ENCODE data around the gene ACP2. TPM values are rescaled to one million over a fixed set of nuclear protein-coding genes. Genes with fewer than 3 reads are reported as not detected.
A peak's percentile ranks its signal among the peaks of the same experiment; 100 is the strongest.
"Not testable (repeated sequence)": the region's sequence is repeated elsewhere in the genome, so short reads cannot be mapped to it uniquely, and the experiment has no call there.

The ACP2 gene
- total RNA-seq, 1 donor from 2014 or later = 77.3 TPM

DNA sequence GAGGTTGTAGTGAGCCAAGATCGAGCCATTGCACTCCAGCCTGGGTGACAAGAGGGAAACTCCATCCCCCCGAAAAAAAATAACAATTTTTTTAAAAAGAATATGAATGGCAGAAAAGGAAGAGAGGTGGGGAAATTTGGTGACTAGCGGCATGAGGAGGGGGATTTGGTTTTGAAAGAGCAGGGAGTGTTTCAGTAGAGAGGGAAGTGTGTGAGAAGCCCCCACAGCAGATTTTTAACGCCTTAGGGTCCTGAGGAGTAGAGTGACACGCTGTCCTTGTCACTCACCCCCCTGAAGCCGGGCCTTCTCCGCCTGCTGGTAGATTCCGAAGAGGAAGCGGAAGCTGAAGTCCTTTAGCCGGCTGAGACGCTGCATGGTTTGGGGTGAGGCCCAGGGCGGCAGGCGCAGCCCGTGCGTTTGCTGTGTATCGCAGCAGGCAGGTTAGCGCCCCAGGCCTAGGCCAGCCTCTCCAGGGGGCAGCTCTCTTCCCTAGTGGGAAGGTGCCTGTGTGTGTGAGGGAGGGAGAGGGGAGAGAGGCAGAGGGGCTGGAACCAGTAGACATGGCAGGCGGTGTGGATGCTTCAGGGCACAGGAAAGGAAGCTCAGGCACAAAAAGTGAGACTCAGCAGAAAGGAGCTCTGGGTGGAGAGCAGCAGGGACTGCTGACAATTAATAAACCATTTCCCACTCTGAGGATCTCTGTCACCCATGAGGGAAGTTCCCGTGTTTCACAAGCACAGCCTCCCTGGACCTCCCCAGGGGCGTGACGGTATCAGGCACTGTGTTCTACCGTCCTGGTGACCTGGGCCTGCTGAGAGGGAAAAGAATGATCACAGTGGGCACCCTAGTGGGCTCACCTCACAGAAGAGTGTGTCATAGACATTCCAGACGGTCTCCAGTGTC, 3.9 kb downstream of the ACP2 start:
- peak; percentile 41 for DNase-seq (ENCODE audit: low spot score)

DNA sequence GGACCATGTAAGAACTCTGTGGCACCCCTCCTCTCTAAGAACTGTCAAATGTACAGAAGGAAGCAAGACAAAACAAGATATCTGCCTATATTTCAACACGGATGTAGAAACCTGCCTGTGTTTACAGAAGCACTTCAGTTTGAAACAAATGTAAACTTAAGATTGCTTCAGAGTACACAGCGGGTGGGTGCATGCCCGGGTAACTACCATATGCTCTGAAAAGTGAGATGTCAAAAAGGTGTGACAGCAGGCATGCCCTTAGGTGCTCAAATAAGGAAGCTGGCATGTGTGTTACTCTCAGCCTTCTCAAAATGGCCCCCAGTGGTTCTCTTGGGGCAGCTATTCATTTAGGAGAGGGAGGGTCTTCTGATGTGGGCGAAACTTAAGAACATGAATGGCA, 5.2 kb downstream of the ACP2 start:
- DNase-seq (ENCODE audit: low spot score) = no peak

DNA sequence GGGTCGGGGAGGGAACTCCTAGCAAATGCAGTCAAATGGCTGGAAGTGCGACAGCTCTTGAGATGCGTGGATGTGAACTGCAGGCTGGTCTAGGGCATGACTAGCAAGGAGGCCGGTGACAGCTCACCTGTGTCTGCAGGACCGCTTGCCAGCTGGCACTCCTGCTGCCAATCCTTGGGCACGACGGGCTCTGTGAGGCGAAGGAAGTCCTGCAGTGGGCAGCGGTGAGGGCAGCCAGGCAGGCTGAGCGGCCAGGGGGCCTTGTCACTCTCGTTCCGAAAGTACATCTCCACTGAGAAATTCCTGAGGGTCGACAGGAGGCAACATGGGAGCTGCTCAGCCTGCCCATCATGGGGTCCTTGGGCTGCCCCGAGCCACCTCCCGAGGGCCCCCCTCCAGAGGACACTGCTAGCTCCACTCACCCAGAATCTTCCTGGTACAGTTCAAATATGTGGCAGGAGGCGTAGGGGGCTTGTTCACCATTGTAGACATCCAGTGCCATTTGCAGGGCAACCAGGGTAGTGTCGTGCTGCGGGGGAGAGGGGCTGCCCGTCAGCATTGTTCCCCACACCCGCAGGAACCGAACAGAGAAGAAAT, 5.9 kb downstream of the ACP2 start:
- DNase-seq (ENCODE audit: low spot score) = no peak

DNA sequence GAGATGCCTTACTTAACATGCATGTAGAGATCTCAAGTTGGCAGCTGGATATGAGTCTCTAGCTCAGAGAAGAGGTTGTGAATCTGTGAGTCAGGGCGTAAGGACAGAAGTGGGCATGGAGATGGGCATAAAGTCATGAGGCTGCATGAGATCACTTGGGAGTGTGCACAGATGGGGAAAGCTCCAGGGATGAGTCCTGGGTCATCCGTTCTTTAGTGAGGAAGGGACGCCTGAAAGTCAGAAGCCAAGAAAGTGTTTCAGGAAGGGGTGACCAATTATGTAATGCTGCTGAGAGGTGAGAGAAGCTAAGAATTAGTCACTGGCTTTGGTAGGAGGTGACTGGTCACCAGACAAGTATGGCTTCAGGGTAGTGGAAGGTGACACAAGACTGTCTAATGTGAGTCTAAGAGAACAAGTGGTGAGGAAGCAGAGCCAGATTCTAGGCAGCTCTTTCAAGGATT, 6.7 kb downstream of the ACP2 start:
- DNase-seq (ENCODE audit: low spot score) = no peak

DNA sequence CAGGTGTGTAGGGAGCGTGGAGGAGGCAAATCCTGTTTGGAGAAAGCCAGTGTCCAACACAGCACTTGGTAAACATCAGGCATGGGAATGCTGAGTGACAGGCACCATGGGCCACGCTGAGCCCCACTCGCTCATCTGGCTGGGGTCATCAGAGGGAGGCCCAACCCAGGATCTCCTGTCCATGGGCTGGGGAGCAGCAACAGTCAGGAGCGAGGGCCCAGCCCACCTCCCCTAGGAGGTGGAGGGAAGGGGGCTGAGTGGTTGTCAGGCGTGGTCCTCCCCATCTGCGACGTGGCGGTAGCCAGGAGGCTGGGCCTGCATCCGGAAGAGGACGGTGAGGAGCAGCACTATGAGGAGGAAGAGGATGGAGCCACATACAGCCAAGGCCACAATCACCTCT, 8.8 kb downstream of the ACP2 start:
- no peak for DNase-seq (ENCODE audit: low spot score)

DNA sequence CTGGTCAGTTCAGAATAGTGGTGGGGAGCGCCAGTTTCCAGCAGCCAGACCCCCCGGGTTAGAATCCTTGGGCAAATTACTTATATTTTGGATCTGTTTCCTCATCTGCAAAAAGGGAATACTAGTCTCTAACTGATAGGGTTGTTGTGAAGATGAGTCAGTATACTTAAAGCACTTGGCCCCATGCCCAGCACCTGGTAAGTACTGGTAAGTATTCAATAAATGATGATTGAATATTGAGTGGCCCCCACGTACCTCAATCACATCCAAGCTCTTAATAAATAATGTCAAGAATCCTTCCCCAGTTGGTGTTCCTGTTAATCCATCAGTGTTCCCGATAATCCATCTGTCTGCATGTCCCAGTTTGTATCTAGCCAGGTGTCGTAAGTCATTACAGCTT, 12.1 kb downstream of the ACP2 start:
- DNase-seq (ENCODE audit: low spot score) = no peak

DNA sequence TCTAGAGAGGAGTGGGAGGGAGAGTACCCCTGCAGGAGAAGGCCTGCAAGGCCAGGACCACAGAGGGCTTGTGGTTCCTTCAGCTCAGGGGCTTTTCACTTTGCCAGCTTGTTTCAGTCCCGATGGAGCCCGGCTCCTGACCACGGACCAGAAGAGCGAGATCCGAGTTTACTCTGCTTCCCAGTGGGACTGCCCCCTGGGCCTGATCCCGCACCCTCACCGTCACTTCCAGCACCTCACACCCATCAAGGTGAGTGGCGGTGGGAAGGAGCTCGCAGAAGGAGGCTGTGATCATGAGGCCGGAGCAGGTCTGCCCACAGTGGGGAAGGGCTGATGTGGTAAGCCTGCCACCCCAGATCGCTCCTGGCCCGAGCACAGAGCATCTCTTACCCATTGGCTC, 13.5 kb downstream of the ACP2 start:
- DNase-seq (ENCODE audit: low spot score) = no peak

DNA sequence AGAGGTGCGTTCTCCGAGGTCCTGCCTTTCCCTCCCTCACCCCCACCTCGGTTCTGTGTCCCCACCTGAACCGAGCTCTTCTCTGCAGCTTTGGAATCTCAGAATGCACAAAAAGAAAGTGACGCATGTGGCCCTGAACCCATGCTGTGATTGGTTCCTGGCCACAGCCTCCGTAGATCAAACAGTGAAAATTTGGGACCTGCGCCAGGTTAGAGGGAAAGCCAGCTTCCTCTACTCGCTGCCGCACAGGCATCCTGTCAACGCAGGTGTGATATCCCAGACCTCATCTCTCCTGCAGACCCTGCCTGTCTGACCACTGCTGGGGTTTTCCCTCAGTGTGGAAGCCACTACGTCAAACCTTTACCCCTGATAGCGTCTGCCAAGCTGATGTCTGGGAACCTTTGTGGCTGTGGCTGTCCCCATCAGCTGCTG, 13.9 kb downstream of the ACP2 start:
- no peak for DNase-seq (ENCODE audit: low spot score)

DNA sequence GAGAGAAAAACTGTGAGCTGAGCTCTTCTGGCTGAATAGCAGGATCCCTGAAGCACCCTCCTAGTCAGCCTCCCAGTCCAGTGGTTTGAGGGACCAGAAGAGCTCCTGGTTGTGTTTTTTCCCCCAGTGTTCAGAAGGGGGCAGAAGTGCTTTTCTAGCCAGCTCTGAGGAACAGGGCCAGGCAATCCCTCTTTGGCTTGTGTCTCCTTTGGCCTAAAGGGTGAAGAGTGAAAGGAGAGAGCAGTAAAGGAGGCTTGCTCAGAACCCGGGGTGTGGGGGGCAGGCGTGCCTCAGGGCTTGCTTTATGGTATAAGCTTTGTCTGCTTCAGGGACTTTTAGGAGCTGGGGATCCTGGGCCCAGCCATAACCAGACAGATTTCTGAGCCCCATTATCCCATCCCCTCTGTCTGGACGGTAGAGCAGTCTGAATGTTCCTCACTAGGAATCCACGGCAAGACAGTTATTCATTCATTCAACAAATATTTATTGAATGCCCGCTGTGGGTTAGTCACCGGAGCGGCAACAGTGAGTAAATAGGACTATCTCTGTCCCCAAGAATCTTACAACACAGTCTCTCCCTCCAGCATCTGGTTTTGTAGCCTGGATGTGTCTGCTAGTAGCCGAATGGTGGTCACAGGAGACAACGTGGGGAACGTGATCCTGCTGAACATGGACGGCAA, 14.5 kb downstream of the ACP2 start:
- DNase-seq (ENCODE audit: low spot score) = no peak

DNA sequence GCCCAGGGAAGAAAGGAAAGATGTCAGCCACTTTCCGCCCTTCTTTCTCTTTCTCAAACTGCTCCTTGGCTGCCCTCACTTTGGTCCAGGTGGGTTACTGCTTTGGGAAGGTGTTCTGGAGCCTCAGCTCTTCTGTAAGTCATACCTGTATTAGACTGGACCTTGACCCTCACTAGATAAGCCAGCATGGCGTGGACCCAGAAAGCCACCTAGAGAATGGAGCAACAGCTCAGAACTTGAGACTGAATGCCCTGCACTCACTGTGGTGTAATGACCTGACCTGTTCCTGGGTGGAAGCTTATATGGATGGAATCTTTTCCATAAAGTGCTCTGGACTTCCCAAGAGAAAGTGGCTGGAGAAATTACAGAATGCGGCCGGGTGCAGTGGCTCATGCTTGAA, 15.6 kb downstream of the ACP2 start:
- no peak for DNase-seq (ENCODE audit: low spot score)

DNA sequence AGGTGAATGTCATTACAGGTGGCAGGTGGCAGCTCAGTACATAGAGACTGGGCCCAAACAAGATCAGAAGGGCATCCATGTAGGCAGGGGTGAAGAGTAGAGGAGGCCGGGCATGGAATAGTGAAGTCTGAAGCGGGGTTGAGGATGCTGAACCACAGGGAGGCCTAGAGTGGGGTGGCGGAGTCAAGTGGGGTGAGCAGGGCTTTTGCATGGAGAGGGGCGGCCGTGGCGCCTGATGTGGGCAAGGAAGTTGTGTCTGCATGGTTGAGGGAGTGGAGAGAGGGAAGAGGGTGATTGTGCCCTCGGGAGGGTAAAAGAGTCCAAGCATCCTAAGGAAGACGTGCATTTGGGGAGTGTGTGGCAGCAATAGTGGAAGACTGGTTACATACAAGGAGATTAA, 19.5 kb downstream of the ACP2 start:
- no peak for DNase-seq (ENCODE audit: low spot score)

DNA sequence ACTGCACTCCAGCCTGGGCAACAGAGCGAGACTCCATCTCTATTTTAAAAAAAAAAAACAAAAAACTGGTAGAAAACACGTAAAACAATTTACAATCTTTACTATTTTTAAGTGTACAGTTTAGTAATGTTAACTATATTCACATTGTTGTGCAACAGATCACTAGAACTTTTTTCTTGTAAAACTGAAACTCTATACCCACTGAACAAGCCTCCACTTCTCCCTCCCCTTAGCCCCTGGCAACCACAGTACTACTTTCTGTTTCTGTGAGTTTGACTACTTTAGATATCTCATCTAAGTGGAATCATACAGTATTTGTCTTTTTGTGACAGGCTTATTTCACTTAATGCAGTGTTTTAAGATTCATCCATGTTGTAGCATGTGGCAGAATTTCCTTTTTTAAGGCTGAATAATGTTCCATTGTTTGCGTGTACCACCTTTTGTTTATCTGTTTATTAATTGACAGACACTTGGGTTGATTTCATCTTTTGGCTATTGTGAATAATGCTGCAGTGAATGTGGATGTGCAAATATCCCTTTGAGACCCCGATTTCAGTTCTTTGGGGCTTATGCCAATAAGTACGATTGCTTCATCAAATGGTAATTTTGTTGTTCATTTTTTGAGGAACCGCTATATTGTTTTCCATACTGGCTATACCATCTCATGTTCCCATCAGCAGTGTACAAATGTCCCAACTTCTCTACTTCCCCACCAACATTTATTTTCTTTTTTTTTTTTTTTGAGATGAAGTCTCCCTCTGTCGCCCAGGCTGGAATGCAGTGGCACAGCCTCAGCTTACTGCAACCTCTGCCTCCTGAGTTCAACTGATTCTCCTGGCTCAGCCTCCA, 22.8 kb downstream of the ACP2 start:
- DNase-seq (ENCODE audit: low spot score) = no peak

DNA sequence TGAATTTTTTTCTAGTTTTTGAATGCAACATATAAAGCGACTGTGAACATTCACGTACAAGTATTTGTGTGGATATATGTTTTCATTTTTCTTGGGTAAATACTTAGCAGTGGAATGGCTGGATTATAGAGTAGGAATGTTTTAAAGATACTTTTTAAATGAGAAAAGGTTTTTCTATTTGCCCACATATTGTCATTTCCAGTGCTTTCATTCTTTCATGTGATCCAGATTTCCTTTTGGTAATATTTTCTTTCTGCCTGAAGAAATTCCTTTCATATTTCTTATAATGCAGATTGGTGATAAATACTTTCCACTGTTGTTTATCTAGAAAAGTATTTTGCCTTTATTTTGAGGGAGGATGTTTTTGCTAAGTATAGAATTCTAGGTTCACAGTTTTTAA, 25.9 kb downstream of the ACP2 start:
- DNase-seq (ENCODE audit: low spot score) = no peak

DNA sequence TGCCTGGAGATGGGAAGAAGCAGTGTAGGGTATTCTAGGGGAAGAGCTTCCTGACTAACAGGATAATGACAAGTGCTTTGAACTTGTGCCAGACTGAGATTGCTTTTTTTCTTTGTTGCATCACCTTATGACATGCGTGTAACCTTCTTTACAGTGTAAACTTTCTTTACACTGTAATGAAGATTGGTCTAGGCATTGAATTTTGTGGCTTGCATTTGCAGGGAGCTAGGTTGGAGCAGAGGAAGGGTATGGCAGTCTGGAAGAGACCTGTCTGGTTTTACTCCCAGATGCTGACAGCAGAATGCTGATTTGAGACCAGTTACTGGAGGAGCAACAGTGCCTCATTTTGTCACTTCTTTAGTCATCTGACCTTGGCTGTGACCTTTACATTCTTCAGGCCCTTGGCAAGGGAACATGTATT, 28.2 kb downstream of the ACP2 start:
- no peak for DNase-seq (ENCODE audit: low spot score)

DNA sequence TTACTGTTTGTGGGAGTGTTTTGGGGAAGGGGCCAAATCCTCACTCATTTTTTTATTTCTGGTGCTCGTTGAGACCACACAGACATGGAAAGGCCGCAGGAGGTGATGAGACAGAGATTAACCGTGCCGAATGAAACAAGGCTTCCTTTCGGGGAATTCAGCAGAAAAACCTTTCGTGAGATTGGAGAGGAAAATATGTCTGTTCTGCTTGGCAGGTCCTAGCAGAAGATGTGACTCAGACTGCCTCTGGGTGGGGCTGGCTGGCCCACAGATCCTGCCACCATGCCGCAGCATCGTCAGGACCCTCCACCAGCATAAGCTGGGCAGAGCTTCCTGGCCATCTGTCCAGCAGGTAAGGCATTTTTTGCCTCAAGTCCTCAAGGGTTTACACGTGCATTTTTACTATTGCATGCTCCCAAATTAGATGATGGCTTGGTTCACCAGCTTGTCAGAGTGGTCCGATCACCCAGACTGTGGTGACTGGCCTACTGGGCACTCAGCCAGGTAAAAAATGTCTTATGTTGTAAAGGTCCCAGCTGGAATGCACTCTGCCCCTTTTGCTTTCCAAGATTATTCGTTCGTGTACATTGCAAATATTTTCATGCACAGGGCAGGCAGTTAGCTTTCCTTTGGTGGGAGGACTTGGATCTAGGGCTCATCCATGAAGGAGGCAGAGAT, 32.4 kb downstream of the ACP2 start:
- DNase-seq (ENCODE audit: low spot score) = peak; percentile 86

DNA sequence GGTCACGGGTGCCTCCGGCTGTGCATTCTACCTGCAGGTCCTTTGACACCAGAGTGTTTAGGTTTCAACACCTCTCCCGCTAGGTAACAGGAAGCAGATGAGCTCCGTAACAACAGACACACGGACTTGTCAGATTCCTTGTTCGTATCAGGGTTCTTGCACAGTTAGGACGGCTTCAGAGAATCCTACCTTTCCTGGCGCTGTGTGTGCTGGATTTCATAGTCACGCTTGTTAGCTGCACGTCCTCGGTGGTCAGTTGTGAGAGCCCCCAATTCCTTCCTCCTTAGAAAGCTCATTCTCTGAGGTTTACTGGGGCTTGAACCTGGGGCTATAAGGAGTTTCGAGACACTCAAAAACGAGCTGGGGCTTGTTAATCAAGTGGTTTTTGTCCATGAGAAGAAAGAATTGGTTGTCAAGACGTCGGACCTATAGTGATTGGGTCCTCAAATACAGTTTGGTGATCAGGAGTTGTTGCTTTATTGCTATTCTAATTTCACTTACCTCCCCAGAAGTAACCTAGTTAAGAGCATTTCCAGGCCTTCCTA, 33.2 kb downstream of the ACP2 start:
- DNase-seq (ENCODE audit: low spot score) = no peak

DNA sequence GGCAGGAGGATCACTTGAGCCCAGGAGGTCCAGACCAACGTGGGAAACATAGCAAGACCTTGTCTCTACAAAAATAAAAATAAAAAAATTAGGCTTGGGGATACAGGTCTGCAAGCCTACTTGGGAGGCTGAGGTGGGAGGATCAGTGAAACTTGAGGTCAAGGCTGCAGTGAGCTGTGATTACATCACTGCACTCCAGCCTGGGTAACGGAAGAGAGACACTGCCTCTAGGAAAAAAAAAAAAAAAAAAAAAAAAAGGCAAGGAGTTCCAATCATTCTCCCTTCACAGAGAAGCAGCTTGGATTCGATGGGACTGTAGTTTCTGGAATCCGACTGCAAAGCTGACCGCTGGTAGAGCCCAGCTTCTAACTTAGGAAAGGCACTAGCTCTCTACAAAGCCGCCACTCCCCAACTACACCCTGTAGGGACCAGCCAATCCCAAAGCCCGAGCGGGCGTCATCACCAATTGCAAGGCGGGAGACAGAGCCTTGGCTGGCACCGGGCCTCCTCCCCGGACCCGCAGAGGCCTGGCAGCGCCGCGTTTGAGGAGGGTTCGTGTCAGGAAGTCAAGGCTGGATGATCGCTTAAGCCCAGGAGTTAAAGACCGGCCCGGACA, 34.6 kb downstream of the ACP2 start:
- DNase-seq (ENCODE audit: low spot score) = peak; percentile 96

DNA sequence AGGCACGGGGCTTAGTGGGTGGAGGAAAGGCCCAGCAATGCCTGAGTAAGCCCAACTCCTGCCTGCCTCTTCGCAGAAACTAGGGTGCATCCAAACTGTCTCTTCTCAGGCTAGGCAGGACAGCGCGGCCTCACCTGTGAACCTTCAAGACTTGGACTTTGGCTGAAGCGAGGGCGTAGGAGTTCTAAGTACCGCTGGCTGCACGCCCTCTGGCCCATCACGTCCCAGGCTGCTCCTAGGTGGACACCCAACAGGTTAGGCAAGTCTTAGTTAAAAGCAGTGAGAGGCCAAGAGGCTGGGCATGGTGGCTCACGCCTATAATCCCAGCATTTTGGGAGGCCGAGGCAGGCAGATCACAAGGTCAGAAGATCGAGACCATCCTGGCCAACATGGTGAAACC, 35.7 kb downstream of the ACP2 start:
- no peak for DNase-seq (ENCODE audit: low spot score)

DNA sequence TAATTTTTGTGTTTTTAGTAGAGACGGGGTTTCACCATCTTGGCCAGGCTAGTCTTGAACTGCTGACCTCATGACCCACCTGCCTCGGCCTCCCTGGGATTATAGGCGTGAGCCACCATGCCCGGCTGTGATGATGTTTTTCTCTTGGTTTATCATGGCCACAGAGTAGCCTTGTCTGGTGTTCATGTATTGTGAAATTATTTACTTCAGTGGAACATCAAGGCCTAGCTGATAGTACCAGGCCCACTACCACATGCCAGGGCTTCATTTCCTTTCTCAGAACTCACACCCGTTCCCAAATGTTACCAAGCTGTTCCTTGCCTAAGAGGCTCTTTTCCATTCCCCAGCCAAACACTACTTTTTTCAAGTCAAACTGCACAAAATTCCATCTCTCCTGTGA, 40.0 kb downstream of the ACP2 start:
- no peak for DNase-seq (ENCODE audit: low spot score)

DNA sequence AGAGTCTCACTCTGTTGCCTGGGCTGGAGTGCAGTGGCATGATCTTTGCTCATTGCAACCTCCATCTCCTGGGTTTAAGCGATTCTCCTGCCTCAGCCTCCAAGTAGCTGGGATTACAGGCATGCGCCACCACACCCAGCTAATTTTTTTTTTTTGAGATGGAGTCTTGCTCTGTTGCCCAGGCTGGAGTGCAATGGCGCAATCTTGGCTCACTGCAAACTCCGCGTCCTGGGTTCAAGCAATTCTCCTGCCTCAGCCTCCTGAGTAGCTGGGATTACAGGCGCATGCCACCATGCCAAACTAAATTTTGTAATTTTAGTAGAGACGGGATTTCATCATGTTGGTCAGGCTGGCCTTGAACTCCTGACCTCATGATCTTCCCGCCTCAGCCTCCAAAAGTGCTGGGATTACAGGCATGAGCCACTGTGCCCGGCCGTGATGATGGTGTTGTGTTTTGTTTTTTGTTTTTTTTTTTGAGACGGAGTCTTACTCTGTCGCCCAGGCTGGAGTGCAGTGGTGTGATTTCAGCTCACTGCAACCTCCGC, 40.5 kb downstream of the ACP2 start:
- DNase-seq (ENCODE audit: low spot score) = not testable (repeated sequence)
